HL-60/S4 treated with phorbol 12-myristate 13-acetate at 8.2 ng/mL for 4 days and 3 days (cell line): ENCODE measurements around the gene DUSP8.

ENCODE experiments used
- in situ Hi-C: fragments of 300-500 bp; cut with MboI; formaldehyde crosslinking; loops from 2 replicates; pipeline ENCODE4 v1.15.0; 2022; ENCODE audit warnings: low sequenced_read_pairs

The DUSP8 gene

GRCh38 chr11:1556278-1556902 lies 15.7 kb downstream of the DUSP8 start:
- in situ Hi-C loops, result no loop called here

- in situ Hi-C loops, result no loop called here
These were observed 16.3 kb downstream of the DUSP8 start for GRCh38 chr11:1555713-1556153.

DNA sequence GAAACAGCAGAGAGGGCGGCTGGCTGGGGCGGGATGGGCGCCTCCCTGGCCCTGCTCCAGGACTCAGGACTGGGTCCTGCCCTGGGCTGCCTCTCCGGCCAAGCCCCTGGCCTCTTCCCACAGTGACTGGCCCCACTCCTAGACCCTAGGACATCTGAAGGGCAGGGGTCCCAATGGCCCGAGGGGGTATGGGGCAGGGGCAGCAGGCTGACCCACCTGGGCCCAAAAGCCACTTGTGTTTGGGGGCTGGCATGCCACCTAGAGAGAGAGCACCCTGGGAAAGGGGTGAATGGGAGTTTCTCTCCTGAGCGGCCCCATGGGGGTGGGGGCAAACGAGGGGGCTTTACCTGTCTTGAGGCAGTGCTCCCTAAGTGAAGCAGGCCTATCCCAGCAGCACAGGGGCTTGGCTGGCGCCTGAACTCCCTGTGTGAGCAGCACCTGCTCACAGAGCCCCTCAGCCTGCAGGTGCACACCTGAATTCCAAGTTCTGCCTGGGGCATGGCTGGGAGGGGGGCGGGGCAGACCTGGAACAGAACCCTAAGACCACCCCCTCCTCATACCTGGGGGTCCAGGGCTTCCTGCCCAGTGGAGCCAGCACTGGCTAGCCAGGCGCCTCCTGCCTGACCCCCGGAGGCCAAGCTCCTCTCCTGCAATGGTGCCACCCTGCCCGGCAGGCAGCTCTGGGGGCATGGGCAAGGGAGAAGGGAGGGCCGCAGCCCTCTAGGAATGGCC lies 16.9 kb downstream of the DUSP8 start:
- in situ Hi-C loops, result no loop called here

DNA sequence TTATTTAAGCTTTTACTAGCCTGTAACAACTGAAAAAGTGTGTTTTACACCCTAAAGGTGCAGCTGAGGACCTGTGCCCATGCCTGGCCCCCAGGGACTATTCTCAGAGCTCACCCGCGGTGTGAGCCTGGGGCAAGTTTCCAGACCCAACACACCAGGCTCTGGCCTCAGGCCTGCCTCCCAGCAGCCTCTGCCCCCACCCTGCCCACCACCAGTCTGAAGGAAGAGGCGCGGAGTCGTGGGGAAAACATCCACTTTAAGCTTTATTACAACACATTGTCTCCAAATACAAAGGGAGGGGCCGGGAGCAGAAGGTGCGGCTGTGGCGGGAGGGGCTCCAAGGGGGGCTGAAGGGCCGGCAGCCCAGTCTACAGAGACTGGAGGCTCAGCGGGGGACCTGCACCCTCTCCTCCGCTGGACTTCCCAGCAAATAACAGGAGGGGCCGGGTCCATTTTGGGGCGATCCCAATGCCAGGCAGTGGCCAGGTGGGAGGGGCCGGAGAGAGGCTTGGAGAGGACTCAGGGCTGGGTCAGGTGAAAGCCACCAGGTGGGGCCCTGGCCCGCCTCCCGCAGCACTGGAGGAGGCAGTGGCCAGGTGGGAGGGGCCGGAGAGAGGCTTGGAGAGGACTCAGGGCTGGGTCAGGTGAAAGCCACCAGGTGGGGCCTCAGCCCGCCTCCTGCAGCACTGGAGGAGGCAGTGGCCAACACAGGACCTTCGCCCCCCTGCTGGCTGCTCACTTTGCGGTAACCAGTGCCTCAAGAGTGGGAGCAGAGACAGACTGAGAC lies 18.1 kb downstream of the DUSP8 start:
- in situ Hi-C loops, result no loop called here

DNA sequence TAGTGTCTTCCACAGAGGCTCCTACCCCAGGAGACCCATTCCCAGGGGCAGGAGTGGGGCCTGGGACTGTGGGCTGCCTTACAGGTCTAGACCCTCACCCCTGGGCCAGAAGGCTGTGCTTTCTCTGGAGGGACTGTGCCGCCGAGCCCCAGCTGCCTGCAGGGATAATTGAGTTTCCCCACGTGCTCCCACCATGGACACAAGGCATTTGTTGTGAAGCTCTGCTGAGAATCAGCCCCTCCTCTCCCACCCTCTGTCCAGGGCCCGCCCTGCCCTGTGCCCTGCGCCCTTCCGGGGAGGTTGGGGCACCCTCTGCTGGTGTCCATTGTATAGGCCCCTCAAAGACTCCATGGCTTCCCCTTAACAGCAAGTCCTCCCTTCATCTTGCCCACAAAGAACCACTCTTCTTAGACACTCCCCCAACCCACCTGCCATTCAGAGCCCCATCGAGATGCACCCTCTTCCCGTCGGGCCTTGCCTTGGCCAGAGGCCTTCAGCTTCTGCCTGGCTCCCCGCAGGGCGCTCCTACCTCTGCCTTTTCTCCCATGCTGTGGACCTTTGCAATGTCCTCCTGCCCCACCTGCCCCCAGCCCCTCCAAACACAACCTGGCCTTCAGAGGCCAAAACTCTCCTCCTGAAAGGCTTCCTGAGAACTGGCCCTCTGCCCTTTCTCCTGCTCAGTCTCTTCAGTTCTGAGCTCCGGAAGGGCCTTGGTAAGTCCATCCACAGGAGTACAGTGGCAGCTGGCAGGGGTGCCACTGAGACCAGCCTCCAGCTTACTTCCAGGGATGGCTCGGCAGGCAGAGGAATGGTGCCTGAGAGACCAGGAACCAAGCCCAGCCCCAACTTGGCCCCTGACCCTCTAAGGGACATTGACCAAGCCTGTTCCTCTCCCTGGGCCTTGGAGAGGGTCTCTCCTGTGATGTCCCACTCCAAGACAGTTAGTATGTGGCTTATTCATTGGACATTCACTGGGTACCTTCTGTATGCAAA lies 22.4 kb downstream of the DUSP8 start:
- in situ Hi-C loops, result no loop called here

GRCh38 chr11:1548221-1549070 lies 23.6 kb downstream of the DUSP8 start:
- in situ Hi-C loops, result no loop called here

DNA sequence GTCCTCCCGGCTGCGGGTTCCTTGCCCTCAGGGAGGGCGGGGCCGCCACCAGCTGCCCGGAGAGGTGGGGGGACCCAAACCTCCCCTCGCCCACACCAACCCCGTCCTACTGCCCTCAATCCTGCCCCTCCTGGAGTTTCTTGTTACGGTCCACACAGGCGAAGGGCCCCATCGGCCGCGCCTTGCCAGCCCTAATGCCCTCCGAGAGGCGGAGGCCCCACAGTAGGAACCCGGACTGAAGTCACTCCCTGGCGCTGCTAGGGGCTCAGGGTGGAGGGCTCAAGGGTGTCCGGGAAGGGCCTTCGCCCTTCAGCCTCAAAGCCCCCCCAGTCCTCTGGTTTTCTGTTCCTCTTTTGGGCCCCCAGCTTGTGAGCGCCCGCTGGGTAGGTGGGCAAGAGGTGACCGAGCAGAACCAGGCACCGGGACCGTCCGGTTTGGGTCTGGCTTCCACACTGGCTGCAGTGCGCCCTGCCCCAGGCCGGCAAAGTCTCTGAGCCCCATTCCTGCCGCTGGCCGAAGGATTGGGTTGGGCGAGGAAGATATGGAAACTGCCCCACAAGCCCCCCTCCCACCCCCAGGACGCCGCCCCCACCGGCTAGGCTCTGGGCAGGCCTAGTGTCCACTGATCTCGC lies 24.5 kb downstream of the DUSP8 start:
- in situ Hi-C loops, result no loop called here

- in situ Hi-C loops, result no loop called here
These were observed 25.3 kb downstream of the DUSP8 start for GRCh38 chr11:1546536-1547466.

DNA sequence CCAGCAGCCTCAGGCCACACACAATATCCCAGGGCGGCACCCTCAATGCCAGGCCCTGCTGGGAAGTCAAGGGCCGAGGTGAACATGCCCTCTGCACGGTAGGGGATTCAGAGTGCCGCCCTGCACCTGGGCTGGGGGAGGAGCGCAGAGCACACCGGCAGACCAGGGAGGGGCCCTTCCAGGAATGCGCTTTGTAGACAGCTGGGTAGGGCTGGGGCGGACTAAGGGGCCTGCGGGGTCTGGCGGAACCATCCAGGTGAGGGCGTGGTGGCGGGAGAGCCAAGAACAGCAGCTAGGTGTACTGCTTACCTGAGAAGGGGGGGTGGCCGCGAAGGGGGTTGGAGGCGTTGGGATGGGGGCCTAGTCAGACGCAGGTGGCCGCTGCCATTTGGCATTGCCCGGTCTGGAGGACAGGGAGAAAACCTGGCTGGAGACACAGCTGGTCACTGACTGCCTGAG lies 26.0 kb downstream of the DUSP8 start:
- in situ Hi-C loops, result no loop called here

GRCh38 chr11:1545432-1545831 lies 26.6 kb downstream of the DUSP8 start:
- in situ Hi-C loops, result no loop called here

DNA sequence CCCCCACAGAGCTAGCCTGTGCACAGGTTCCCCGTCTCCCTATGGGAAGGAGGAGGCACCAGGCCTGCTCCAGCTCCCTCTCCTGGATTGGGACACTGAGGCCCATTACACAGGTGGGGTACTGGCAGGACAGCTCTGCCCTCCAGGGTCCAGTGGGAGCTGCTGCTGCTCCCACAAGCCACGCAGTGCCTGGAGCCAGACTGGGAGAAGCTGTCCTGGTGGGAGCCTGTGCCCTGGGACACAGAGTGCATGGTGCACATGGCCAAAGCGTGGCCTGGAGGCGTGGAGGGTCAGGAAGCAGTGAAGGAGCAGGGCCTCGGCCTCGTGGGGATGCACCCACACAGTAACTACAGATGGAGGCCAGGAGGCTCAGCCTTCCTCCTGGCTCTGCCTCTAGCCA lies 27.5 kb downstream of the DUSP8 start:
- in situ Hi-C loops, result no loop called here

DNA sequence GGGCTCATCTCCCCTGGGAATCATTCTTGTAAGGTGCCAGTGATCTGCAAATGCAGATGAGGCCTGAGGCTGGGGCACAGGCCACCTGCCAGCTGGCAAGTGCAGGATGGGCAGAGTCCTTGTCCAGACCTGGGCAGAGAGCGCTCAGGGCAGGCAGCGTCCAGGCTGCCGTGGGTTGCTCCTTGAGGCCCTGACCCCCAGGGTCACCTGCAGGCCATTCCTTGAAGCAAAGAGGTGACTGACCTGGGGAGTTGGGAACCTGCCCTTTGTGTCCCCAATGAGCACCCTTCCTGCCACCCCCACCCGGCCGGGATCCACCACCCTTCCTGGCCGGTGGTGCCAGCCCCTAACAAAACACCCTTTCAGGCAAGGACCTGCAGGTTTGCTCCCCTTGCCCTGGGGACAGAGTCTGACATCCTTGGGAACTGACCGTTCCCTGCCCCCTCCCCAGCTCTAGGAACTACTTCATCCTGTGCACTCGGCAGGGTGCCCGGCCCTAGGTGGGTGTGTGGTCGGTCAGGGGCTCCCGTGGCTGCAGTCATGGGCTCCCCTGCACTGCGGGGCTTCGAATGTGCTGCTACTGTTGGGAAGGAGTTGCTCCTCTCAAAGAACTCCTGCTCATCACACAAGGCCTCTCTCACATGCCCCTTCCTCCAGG lies 28.3 kb downstream of the DUSP8 start:
- in situ Hi-C loops, result no loop called here

- in situ Hi-C loops, result no loop called here
These were observed 29.8 kb downstream of the DUSP8 start for GRCh38 chr11:1542267-1542666.

DNA sequence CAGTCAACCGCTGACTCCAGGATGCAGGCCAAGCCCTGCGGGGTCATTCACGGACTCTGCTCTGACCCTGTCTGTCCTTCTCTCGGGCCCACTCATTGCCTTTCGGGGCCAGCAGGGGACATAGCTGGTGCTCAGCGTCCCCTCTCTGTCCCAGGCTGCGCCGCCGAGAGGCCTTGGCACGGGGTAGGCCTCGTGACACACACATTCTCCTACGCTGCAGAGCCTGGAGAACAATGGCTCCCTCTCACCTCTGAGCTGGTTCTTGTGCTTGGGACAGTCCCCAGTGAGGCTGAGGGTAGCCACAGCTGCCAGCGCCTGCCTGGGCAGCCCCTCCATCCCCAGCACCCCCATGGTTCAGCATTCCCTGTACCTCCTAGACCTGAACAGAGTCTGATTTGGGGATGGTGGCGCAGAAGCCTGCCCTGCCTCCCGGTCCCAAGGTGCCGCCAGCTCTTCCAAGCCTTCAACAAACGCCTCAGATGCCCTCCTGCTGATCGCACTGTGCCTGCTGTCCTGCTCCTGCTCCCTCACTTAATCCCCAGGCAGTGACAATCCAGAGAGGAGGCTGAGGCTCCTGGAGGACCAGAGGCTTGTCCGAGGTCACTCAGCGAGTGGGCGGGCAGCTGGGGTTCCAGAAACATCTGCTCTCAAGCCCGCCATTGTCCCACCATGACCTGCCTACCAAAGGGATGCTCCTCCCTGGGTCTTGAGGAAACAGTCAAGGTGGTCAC lies 30.4 kb downstream of the DUSP8 start:
- in situ Hi-C loops, result no loop called here

DNA sequence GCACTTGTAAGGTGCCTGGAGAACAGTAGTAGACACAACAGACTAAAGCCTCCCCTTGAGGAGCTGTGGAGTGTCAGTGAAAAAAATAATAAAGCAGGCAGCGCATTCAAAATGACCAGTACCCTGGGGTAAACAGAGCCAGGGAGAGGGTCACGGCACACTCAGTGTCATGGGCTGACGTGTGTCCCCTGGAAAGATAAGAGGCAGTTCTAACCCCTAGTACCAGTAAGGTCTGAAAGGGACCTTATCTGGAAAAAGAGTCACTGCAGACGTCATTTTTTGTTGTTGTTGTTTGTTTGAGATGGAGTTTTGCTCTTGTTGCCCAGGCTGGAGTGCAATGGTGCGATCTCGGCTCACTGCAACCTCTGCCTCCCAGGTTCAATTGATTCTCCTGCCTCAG lies 32.0 kb downstream of the DUSP8 start:
- in situ Hi-C loops, result no loop called here

GRCh38 chr11:1538153-1538552 lies 33.9 kb downstream of the DUSP8 start:
- in situ Hi-C loops, result no loop called here
